Stimulated activated CD4-positive, alpha-beta T cell treated with anti-CD3 and anti-CD28 coated beads, TNF-alpha, amount 100 ng/mL, for 1 hour (primary cell): ENCODE results near the gene CCDC110.

Experiments used
- DNase-seq, 3 donors: peaks; one replicate each; pipeline ENCODE4 v3.0.0-alpha.2; 2020; ENCODE audit warnings: low read depth in 3 of 3, low spot score in 1 of 3

CCDC110 gene

DNA sequence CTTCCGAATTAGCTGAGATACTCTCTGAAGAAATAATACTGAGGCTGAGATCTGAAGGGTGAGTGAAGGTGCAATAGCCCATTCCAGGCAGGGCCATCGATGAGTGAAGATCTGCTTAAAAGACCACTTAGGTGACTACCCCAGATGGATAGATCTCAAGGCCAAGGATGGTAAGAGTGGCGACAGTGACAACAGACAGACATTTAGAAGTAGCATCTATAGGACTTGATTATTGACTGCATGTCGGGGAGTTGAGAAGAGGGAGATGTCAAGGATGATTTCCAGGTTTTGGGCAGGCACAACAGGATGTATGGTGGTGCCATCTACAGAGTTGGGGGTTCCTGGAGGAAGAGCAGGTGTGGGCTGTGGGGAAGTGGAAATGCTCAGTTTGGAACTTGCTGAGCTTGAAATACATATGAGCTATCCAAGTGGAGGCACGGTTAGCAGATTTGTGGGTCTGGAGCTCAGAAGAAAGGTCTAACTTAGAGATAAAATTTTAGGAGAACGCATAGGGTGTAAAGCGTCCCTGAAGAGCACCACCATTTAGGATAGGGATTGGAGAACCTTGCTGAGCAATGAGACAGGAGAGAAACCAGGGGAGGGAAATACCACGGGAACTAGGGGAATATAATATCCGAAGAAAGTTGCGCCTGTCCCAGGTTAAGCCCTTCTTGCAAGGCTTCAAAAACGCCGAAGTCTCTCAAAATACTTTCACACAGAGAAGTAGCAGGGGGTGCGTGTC lies 46.5 kb downstream of the CCDC110 start:
- DNase-seq = no peak

DNA sequence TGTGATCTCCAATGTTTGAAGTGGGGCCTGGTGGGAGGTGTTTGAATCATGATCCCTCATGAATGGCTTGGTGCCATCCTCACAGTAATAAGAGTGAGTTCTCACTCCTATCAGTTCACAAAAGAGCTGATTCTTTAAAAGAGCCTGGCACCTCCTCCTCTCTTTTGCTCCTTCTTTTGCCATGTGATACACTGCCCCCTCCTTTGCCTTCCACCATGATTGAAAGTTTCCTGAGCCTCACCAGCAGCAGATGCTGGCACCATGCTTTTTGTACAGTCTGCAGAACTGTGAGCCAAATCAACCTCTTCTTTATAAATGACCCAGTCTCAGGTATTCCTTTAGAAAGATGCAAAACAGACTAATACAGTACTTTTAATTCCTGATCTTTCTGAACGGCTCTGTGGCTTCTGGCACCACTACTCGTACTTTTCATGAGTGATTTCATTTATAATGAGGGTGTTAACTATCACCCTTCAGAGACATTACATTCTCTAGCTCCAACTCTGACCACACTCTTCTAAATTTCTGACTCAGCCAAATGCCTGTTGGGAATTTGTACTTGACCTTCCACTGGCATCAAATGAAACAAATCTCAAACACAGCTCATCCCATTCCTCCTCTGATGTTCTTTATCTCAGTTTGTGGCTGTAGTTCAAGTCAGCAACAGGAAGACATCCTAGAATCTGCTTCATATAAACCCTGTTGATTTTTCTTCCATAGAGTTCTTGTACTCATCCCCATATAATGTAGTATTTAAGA lies 50.0 kb downstream of the CCDC110 start:
- DNase-seq = no peak

DNA sequence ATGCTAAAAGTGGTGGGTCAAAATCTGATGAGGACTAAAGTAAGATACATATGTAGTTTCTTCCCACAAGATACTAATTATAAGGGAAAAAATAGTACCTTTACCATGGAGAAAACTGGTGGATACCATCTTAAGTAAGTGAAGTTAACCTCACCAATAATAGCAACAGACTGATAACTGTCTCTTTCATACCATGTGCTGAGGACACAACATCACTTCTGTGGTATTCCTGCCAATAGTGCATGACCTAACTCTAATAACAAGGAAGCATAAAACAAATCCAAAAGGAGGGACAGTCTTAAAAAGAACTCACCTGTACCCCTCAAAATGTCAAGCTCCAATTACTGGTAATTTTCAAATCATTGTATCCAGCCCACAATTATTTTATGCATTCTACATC lies 54.6 kb downstream of the CCDC110 start:
- DNase-seq = no peak

DNA sequence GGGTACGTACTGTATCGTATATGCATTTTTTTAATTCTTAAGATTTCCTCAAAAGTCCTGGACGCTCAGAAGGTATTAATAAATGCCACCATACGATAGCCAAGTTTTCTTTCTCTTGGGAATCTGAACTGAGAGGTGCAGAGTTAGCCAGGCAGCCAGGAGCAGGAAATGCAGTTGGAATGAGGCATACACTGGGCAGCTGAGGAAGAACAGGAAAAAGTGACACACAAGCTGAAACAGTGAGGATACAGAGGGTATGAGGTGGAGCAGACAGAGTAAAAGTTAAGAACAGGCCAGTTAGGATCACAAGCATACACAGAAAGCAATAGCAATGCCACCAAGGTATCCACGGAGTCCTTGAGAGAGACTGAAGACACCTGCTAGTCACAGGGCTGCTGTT lies 59.1 kb downstream of the CCDC110 start:
- DNase-seq = no peak

DNA sequence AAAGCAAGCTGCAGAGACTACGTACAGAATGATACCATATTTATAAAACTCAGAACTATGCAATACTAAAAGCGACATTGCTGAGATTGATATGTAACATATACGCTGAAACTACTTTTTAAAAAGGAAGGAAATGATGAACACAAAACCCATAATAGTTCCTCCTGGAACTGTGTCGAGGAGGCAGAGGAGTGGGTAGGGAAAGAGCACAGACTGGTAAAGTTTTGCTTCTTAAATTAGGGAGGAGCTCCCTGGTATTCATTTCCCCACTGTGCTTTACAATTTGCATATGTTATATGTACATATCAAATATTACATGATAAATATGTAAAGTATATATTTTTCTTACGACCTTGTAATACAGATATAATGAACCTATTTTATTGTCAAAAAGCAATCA lies 59.7 kb downstream of the CCDC110 start:
- no peak for DNase-seq

DNA sequence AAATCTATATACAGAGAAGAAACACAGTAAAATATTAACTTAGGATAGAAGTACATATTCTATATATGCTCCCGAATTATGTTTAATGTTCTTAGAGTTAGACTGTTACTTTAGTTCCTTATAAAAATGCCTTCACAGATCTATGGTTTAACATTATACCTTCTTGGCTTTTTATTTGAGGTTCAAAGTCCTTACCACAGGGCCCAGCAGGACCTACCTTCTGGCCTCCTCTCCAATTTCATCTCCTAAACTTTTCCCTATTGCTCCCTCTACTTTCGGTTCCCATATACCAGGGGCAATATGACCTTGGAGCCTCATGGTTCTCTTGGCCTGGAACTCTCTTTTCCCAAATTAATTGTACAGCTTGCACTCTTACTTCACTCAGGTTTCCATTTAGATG lies 63.1 kb downstream of the CCDC110 start:
- DNase-seq = no peak

DNA sequence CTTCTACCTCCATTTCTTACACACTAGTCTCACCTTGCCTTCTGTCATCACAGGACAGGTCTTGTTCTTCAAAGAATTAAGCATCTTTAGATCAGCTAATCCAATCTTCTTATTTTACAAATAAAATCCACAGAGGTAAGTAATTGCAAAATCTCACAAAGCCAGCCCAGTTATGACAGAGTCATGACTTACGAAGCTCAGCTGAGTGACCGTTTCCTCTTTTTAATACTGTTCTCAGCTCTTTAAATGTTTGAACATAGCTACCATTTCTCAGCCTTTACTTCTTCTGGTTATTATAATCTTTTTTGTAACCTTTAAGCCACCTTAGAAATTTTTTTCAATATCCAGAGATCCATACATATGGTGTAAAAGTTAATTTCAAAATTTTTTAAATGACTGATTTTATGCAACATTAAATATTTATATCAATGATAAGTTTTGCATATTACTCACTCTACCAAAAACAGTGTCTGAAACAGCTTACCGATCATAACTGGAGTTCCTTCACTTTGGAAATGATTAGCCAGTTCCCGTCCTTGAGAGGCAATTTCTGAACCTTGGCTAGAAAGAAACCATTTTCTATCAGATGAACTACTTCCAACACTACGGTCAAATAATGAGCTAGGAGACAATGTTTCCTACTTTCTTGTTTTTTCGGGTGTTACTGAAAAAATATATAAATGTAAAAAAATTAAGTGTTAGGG lies 66.1 kb downstream of the CCDC110 start:
- no peak for DNase-seq

DNA sequence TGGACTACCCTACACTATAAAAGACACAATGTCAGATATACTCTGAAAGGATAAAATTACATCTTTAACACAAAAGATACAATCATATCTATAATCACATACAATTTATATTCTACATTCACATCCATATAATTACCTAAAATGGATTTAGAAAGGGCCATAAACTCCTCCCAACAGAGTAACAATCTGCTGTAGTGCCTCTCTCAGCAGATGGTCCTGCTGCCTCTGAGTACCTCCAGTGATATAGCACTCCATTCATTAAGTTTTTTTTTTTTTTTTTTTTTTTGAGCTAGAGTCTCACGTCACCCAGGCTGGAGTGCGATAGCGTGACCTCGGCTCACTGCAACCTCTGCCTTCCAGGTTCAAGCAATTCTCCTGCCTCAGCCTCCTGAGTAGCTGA lies 67.5 kb downstream of the CCDC110 start:
- no peak for DNase-seq

DNA sequence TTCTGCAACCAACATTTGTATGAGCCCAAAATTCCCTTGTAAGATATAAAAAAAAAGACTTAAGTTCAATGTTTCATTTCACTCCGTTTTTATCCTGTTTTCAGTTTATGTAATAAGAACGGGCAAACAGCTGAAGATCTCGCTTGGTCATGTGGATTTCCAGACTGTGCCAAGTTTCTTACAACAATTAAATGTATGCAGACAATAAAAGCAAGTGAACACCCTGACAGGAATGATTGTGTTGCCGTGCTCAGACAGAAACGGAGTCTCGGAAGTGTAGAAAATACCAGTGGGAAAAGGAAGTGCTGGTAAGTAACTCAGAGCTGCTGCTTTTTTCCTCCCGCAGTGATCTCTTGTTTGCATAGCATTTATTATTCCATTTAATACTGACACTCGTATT lies 72.1 kb downstream of the CCDC110 start:
- DNase-seq = no peak

DNA sequence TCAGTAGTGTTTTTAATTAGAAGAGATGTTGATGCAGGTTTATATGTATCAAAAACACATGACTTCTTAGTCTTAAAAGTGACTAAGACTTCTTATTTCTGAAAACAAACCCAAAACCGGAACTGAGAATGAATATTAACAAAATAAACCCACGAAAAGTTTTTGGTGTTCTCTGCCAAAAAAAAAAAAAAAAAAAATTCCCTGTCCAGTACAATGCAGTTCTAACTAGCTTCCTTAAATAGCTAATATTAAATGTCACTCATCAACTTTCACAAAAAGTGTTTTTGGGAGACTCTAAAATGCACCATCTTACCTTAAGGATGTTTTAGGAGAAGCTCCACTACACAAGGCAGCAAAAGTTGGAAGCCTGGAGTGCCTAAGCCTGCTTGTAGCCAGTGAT lies 72.9 kb downstream of the CCDC110 start:
- no peak for DNase-seq

DNA sequence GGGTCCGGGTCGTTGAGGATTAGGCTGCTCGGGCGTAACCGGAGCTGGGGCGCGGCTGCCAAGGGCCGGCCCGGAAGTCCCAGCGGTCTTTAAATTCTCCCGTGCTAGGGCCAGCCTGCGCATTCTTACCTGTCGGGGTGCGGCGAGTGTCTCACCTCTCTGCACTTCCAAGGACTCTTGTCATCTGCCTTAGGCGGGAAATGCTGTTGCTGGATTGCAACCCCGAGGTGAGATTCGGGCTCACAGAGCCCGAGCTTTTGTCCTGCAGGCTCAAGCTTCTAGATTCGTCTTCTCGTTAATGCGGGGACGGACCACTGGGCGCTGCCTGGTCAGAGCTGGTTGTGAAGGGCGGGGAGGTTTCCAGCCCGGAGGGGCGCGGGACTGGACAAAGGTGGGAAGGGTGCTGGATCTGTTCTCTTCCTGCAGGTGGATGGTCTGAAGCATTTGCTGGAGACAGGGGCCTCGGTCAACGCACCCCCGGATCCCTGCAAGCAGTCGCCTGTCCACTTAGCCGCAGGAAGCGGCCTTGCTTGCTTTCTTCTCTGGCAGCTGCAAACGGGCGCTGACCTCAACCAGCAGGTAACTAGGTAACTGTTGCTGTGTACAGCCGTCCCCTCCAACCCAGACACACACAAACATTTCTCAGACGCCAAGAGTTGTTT lies 74.7 kb downstream of the CCDC110 start, which contains the start of gene ANKRD37:
ANKRD37 (plus strand) TSS at position 118 of the 662 bp plus-strand sequence; CDS start at position 201, 83 bp downstream.
- DNase-seq = no peak

DNA sequence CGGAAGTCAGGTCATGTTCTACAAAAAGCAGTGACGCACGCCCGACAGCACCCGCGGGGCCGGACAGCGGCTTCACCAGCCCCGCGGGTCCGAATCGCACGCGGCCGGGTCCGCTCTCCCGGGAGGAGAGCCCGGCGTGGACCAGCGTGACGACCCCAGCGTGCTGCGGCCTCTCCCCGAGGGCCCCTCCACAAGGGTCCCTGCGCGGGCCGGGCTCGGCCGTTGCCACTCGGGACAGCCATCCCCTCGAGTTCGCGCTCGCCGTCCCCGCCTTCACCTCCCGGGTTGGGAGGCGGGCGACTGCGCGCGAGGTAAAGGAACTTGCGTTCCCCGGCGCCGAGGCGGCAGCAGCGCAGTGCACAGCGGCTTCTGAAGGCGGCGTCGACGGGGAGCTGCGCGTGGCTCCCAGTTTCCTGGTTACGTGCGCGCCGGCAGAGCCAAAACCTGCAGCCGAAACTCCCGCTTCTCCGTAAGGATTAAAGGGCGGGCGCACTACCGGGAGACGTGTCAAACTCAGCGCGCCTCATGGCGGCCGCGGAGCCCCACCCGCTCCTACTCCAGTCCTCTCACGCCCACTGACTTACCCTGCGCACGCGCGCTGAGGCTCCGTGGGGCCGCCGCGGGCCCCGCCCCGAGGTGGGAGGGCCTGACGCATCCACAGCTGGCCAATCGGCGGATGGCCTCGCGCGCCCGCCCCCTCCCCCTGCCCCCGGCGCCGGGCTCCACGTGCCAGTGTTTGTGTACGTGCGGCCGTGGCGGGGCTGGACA lies 75.4 kb downstream of the CCDC110 start:
- peak; percentile 89 to 98 (median 95) for DNase-seq

DNA sequence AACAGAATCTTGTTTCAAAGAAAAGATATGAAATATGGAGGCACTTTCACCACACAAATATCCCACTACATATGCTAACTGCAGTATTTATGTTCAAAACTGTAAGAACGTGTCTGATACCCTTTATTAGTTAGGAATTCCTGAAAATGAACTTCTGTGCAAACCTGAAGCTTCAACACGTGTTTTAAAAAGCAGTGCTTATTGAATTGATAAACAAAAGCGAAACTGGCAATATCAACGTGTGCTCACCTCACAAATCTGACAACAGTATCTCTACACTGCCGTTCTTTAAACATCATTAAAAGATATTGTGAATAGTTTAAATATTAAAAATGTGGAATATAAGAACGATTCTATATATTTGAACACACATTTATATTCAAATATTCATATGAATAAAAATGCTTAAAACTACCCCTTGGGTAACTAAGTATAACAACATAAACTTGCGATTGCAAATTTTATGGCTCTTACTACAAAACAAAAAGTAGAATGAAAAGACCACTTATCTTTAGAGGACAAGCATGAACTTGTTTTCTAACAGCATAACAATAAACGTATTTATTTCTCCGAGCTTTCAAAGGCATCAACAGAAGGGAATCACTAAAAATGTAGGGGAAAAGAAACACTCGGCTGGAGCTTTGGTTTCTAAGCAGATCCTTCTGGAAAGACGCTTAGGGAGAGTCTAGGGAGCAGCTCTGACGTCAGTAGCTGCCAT lies 76.1 kb downstream of the CCDC110 start, which contains the start of gene LRP2BP:
LRP2BP (minus strand) TSS at position 687 of the 718 bp plus-strand sequence. CDS start 17,738 bp downstream, outside the sequence.
- DNase-seq = no peak
